A549 (cell line): ENCODE measurements around the gene HMX3.

ENCODE experiments used
- CBX8 ChIP-seq: fragments of 200-600 bp; sonication (generic); IDR thresholded peaks from 2 replicates; pipeline ENCODE4 v1.6.1; 2016
- ELK1 ChIP-seq: fragments of 150-350 bp; IDR thresholded peaks from 2 replicates; pipeline ENCODE4 v1.6.1; 2014; ENCODE audit warnings: low read depth, mild to moderate bottlenecking, low read length
- NR3C1 ChIP-seq: fragments of >200 bp; sonication (Bioruptor Twin); formaldehyde crosslinking; IDR thresholded peaks from 3 replicates; pipeline ENCODE4 v1.6.1; 2017
- SMC3 ChIP-seq: fragments of >200 bp; sonication (Bioruptor Twin); formaldehyde crosslinking; IDR thresholded peaks from 3 replicates; pipeline ENCODE4 v1.6.1; 2018; ENCODE audit warnings: inconsistent platforms
- USF2 ChIP-seq: fragments of 450-650 bp; IDR thresholded peaks from 2 replicates; pipeline ENCODE4 v1.6.1; 2014; ENCODE audit warnings: antibody characterized with exemption
- ZFP36 ChIP-seq: fragments of 450-650 bp; IDR thresholded peaks from 2 replicates; pipeline ENCODE4 v1.6.1; 2014; ENCODE audit warnings: borderline replicate concordance; ENCODE audit not compliant: partially characterized antibody
- TF ChIP-seq, protein P1 (sequence below): fragments of >200 bp; sonication (Bioruptor Twin); formaldehyde crosslinking; IDR thresholded peaks from 3 replicates; pipeline ENCODE4 v1.5.1; 2016

GRCh38 chr10:123109466-123109865, 26.3 kb upstream of the HMX3 start:
- TF ChIP-seq, protein P1, sequence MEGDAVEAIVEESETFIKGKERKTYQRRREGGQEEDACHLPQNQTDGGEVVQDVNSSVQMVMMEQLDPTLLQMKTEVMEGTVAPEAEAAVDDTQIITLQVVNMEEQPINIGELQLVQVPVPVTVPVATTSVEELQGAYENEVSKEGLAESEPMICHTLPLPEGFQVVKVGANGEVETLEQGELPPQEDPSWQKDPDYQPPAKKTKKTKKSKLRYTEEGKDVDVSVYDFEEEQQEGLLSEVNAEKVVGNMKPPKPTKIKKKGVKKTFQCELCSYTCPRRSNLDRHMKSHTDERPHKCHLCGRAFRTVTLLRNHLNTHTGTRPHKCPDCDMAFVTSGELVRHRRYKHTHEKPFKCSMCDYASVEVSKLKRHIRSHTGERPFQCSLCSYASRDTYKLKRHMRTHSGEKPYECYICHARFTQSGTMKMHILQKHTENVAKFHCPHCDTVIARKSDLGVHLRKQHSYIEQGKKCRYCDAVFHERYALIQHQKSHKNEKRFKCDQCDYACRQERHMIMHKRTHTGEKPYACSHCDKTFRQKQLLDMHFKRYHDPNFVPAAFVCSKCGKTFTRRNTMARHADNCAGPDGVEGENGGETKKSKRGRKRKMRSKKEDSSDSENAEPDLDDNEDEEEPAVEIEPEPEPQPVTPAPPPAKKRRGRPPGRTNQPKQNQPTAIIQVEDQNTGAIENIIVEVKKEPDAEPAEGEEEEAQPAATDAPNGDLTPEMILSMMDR = no peak
- TF ChIP-seq ZFP36 = no peak
- no peak for TF ChIP-seq SMC3
- no peak for TF ChIP-seq ELK1
- TF ChIP-seq CBX8 = no peak
- TF ChIP-seq USF2 = no peak
- no peak for TF ChIP-seq NR3C1
